B cell (primary cell): ENCODE data around the gene TPSB2. TPM values are rescaled to one million over a fixed set of nuclear protein-coding genes. Genes with fewer than 3 reads are reported as not detected.

Experiments
- ATAC-seq: fragments of 200-7000 bp; cut with Tn5 transposase; one replicate; pipeline ENCODE4 v1.10.0; 2021; ENCODE audit warnings: low read depth, mild to moderate bottlenecking, moderate number of reproducible peaks, moderate library complexity
- CTCF ChIA-PET: fragments of 350-600 bp; sonication (Branson Sonifier 250); formaldehyde crosslinking; loops from one replicate; lab custom pipeline; 2021; ENCODE audit warnings: antibody characterized with exemption, inconsistent platforms; lab: Charles Lee
- POLR2A ChIA-PET: fragments of 350-600 bp; sonication (Branson Sonifier 250); formaldehyde crosslinking; loops from one replicate; lab custom pipeline; 2021; ENCODE audit warnings: antibody characterized with exemption; lab: Charles Lee
- DNase-seq: peaks from one replicate; pipeline ENCODE4 v3.0.0; 2013
- H2AFZ ChIP-seq: 2 replicates; pipeline ENCODE4 v1.6.1; 2012; ENCODE audit warnings: mild to moderate bottlenecking, low read depth, low read length; ENCODE audit not compliant: insufficient read depth, poor library complexity, severe bottlenecking
- H3K27ac ChIP-seq, 2 donors: 1 replicate in 1 of 2; 2 replicates in 1 of 2; pipeline ENCODE4 v1.5.1; 2012 to 2013; ENCODE audit warnings: low read length in 2 of 2, mild to moderate bottlenecking in 2 of 2, moderate library complexity in 1 of 2
- H3K27me3 ChIP-seq, 4 experiments: fragments of 200-600 bp in 1 of 4; sonication (generic) in 1 of 4; replicated peaks in 1 of 4; 1 replicate in 2 of 4; 2 replicates in 2 of 4; pipeline versions ENCODE4 v1.6.1 to v1.7.0; 2013 to 2016; ENCODE audit warnings: low read length in 3 of 4, mild to moderate bottlenecking in 2 of 4, mixed read lengths in 1 of 4, moderate library complexity in 1 of 4; ENCODE audit not compliant: insufficient read depth in 4 of 4, control insufficient read depth in 3 of 4; ENCODE audit errors: control extremely low read depth in 1 of 4
- H3K36me3 ChIP-seq, 2 experiments: replicated peaks in 1 of 2; 1 replicate in 1 of 2; 2 replicates in 1 of 2; pipeline versions ENCODE4 v1.6.1 to v1.7.1; 2013; ENCODE audit warnings: low read length in 1 of 2; ENCODE audit not compliant: insufficient read depth in 2 of 2, control insufficient read depth in 1 of 2; ENCODE audit errors: control extremely low read depth in 1 of 2, extremely low read depth in 1 of 2
- H3K4me1 ChIP-seq, 2 donors: fragments of 200-600 bp in 1 of 2; sonication (generic) in 1 of 2; 1 replicate in 1 of 2; 2 replicates in 1 of 2; pipeline versions ENCODE4 v1.5.1 to v1.6.1; 2013 to 2017; ENCODE audit warnings: low read length in 2 of 2; ENCODE audit not compliant: control insufficient read depth in 2 of 2, insufficient read depth in 2 of 2
- H3K4me2 ChIP-seq: replicated peaks from 2 replicates; pipeline ENCODE3; 2012; ENCODE audit warnings: mild to moderate bottlenecking, low read depth, low read length; ENCODE audit not compliant: poor library complexity, severe bottlenecking
- H3K4me3 ChIP-seq, 5 experiments: fragments of 200-600 bp in 1 of 5; sonication (generic) in 1 of 5; 1 replicate in 3 of 5; 2 replicates in 2 of 5; pipeline versions ENCODE4 v1.5.1 to v1.7.0; 2011 to 2016; ENCODE audit warnings: low read length in 4 of 5, mild to moderate bottlenecking in 4 of 5, low read depth in 2 of 5, control low read depth in 1 of 5, moderate library complexity in 1 of 5; ENCODE audit not compliant: insufficient read depth in 1 of 5; ENCODE audit errors: control extremely low read depth in 1 of 5, extremely low read depth in 1 of 5
- H3K79me2 ChIP-seq: fragments of 200-600 bp; sonication (generic); one replicate; pipeline ENCODE4 v1.6.0; 2016; ENCODE audit warnings: low read length; ENCODE audit not compliant: control insufficient read depth, insufficient read depth
- H3K9ac ChIP-seq: fragments of 200-600 bp; sonication (generic); 2 replicates; pipeline ENCODE4 v1.6.1; 2017; ENCODE audit warnings: mild to moderate bottlenecking, low read length, moderate library complexity
- H3K9me3 ChIP-seq, 3 donors: one replicate each; pipeline versions ENCODE4 v1.6.1 to v1.7.1; 2013; ENCODE audit warnings: low read length in 2 of 3; ENCODE audit not compliant: control insufficient read depth in 2 of 3, insufficient read depth in 1 of 3; ENCODE audit errors: control extremely low read depth in 1 of 3
- H4K20me1 ChIP-seq: 2 replicates; pipeline ENCODE4 v1.6.0; 2012; ENCODE audit warnings: mild to moderate bottlenecking, low read length; ENCODE audit not compliant: insufficient read depth, control insufficient read depth, poor library complexity, severe bottlenecking
- H3K27ac Mint-ChIP-seq: one replicate; pipeline ENCODE4 v1.8.0; 2021; ENCODE audit warnings: mixed read lengths
- H3K27me3 Mint-ChIP-seq: one replicate; pipeline ENCODE4 v1.8.0; 2021; ENCODE audit warnings: mixed read lengths
- H3K4me1 Mint-ChIP-seq: one replicate; pipeline ENCODE4 v1.8.0; 2021; ENCODE audit warnings: mixed read lengths
- H3K4me3 Mint-ChIP-seq: one replicate; pipeline ENCODE4 v1.8.0; 2021; ENCODE audit warnings: mixed read lengths
- H3K9me3 Mint-ChIP-seq: one replicate; pipeline ENCODE4 v1.8.0; 2022; ENCODE audit warnings: mixed read lengths; ENCODE audit not compliant: insufficient read depth
- CTCF ChIP-seq: fragments of 200-600 bp; IDR thresholded peaks from one replicate; pipeline ENCODE4 v1.8.0; 2022; ENCODE audit warnings: antibody characterized with exemption, mild to moderate bottlenecking
- EZH2 ChIP-seq: IDR thresholded peaks from 2 replicates; pipeline ENCODE4 v1.6.1; 2012; ENCODE audit warnings: borderline replicate concordance, low read depth, mild to moderate bottlenecking, moderate library complexity, low read length; ENCODE audit not compliant: insufficient read depth, poor library complexity, severe bottlenecking
- WGBS: methylation state at CpG from one replicate; pipeline ENCODE4 v1.1.5; 2013; ENCODE audit warnings: missing lambda C conversion rate; ENCODE audit not compliant: insufficient coverage; 5-methylcytosine and 5-hydroxymethylcytosine counted together
- intact Hi-C: fragments of 100-400 bp; cut with micrococcal nuclease; formaldehyde crosslinking; loops from one replicate; pipeline ENCODE4 v1.10.0; 2022
- polyA plus RNA-seq: library from polyadenylated mRNA; depleted of rRNA; stranded (reverse); fragments of >200 nt; gene quantifications from 2 replicates; pipeline ENCODE4 v1.2.3, GENCODE V29; 2012
- total RNA-seq, 2 donors: library from RNA; stranded (reverse); fragments of 120-200 nt in 1 of 2; gene quantifications; 1 replicate in 1 of 2; 2 replicates in 1 of 2; pipeline versions ENCODE4 v1.2.3 to v1.2.4, GENCODE V29; 2013 to 2022

TPSB2 gene
- total and polyA plus RNA-seq, 2 donors (not counting 1 experiment from before 2014, with no cell fraction given): not detected

- ATAC-seq (no peak), DNase-seq (no peak)
- intact Hi-C loops: no loop called here
- Histone ChIP-seq H3K4me3 (no peak overlapping the region), H3K4me1 (no peaks in the 10 kb centered on the region), H3K79me2 (no peaks in the 10 kb centered on the region), H3K4me2 (no peak overlapping the region), H3K27ac (no peak overlapping the region), H3K27me3 (no peaks in the 10 kb centered on the region), H3K36me3 (no peaks in the 10 kb centered on the region), H2AFZ (no peak overlapping the region), H3K9ac (no peak overlapping the region), H4K20me1 (no peaks in the 10 kb centered on the region), H3K9me3 (no peaks in the 10 kb centered on the region)
- CTCF ChIA-PET: no interaction called here
- no peaks in the 10 kb centered on the region for H3K4me1 Mint-ChIP-seq
- POLR2A ChIA-PET: interaction anchor here (0.6 kb wide), 1 partner anchor 762 kb away, joined by 7 read pairs; no protein-coding TSS in a partner anchor
- no peaks in the 10 kb centered on the region for H3K27me3 Mint-ChIP-seq
- H3K4me3 Mint-ChIP-seq: no peak overlapping the region
- WGBS: 87% methylated on average over 48 of the region's 48 CpGs
- no peak for TF ChIP-seq EZH2
- no peak for TF ChIP-seq CTCF
- H3K9me3 Mint-ChIP-seq: no peaks in the 10 kb centered on the region
- H3K27ac Mint-ChIP-seq: no peak overlapping the region
These were observed 8.9 kb downstream of the TPSB2 start for GRCh38 chr16:1220841-1221627.

GRCh38 chr16:1220098-1220728 lies 9.8 kb downstream of the TPSB2 start:
- ATAC-seq (no peak), DNase-seq (no peak)
- H3K27me3 Mint-ChIP-seq: no peaks in the 10 kb centered on the region
- Histone ChIP-seq H3K9me3 (no peaks in the 10 kb centered on the region), H3K4me1 (no peaks in the 10 kb centered on the region), H3K4me2 (no peak overlapping the region), H4K20me1 (no peaks in the 10 kb centered on the region), H3K27me3 (no peaks in the 10 kb centered on the region), H3K9ac (no peak overlapping the region), H3K27ac (no peak overlapping the region), H2AFZ (no peak overlapping the region), H3K36me3 (no peaks in the 10 kb centered on the region), H3K4me3 (no peak overlapping the region), H3K79me2 (no peaks in the 10 kb centered on the region)
- H3K9me3 Mint-ChIP-seq: no peaks in the 10 kb centered on the region
- no peaks in the 10 kb centered on the region for H3K4me1 Mint-ChIP-seq
- ChIA-PET CTCF (no interaction called here), POLR2A (interaction anchor here (0.6 kb wide), 1 partner anchor 761 kb away, joined by 7 read pairs; no protein-coding TSS in a partner anchor)
- H3K4me3 Mint-ChIP-seq: no peak overlapping the region
- 92% methylated on average over 55 of the region's 55 CpGs for WGBS
- H3K27ac Mint-ChIP-seq: no peak overlapping the region
- TF ChIP-seq CTCF (no peak), EZH2 (no peak)
- intact Hi-C loops: no loop called here
